Measurements from ENCODE around the gene FUNDC2. TPM values are rescaled to one million over a fixed set of nuclear protein-coding genes. Genes with fewer than 3 reads are reported as not detected.

Gene FUNDC2
- total RNA-seq, 1 donor from 2014 or later, result 79.1 TPM

GRCh38 chrX:155046811-155047528, 20.3 kb downstream of the FUNDC2 start:
- H3K4me1 ChIP-seq, result no peaks in the 10 kb centered on the region
- H3K4me3 ChIP-seq, result no peak overlapping the region
- no peak overlapping the region for H3K27ac ChIP-seq
- no peak for TF ChIP-seq CTCF (IDR thresholded peaks at IDR 0.05)
- intact Hi-C loops (cut with DNase I), result no loop called here
- ATAC-seq (no peak), DNase-seq (no peak)
- peaks cover 2% of the 10 kb centered on the region for H3K36me3 ChIP-seq
- no peaks in the 10 kb centered on the region for H3K27me3 ChIP-seq
- H3K9me3 ChIP-seq, result no peaks in the 10 kb centered on the region

- H3K4me3 ChIP-seq, result no peak overlapping the region
- peak; percentile 62 for ATAC-seq
- H3K27ac ChIP-seq, result no peak overlapping the region
- H3K4me1 ChIP-seq, result no peaks in the 10 kb centered on the region
- no peaks in the 10 kb centered on the region for H3K27me3 ChIP-seq
- no peaks in the 10 kb centered on the region for H3K9me3 ChIP-seq
- no peak for DNase-seq
- peaks cover 8% of the 10 kb centered on the region for H3K36me3 ChIP-seq
- intact Hi-C loops (cut with DNase I), result no loop called here
- TF ChIP-seq CTCF (IDR thresholded peaks at IDR 0.05), result peak; percentile 54
Measured at GRCh38 chrX:155048977-155049619, 22.5 kb downstream of the FUNDC2 start.

- ATAC-seq (no peak), DNase-seq (no peak)
- Histone ChIP-seq H3K4me1 (no peaks in the 10 kb centered on the region), H3K9me3 (no peaks in the 10 kb centered on the region), H3K27ac (no peak overlapping the region), H3K4me3 (no peak overlapping the region), H3K27me3 (no peaks in the 10 kb centered on the region), H3K36me3 (peaks cover 8% of the 10 kb centered on the region)
- intact Hi-C loops (cut with DNase I), result loop anchor here (5.0 kb wide), 1 partner anchor 71 kb away; no protein-coding TSS in a partner anchor
- TF ChIP-seq CTCF (IDR thresholded peaks at IDR 0.05), result no peak
Measured at GRCh38 chrX:155052738-155053498, 26.3 kb downstream of the FUNDC2 start.

GRCh38 chrX:155053656-155054055, 27.0 kb downstream of the FUNDC2 start:
- TF ChIP-seq CTCF (IDR thresholded peaks at IDR 0.05), result no peak

GRCh38 chrX:155054255-155054654, 27.6 kb downstream of the FUNDC2 start:
- Histone ChIP-seq H3K36me3 (peaks cover 8% of the 10 kb centered on the region), H3K4me1 (no peaks in the 10 kb centered on the region), H3K27me3 (no peaks in the 10 kb centered on the region), H3K27ac (no peak overlapping the region), H3K4me3 (no peak overlapping the region), H3K9me3 (no peaks in the 10 kb centered on the region)
- intact Hi-C loops (cut with DNase I), result loop anchor here (5.0 kb wide), 1 partner anchor 72 kb away; no protein-coding TSS in a partner anchor
- no peak for ATAC-seq
- no peak for DNase-seq
- TF ChIP-seq CTCF (IDR thresholded peaks at IDR 0.05), result no peak

More at GRCh38 chrX:155053656-155054055, 27.0 kb downstream of the FUNDC2 start:
- no peaks in the 10 kb centered on the region for H3K27me3 ChIP-seq
- ATAC-seq (no peak), DNase-seq (no peak)
- intact Hi-C loops (cut with DNase I), result loop anchor here (5.0 kb wide), 1 partner anchor 71 kb away; no protein-coding TSS in a partner anchor
- H3K4me3 ChIP-seq, result no peak overlapping the region
- H3K27ac ChIP-seq, result no peak overlapping the region
- peaks cover 8% of the 10 kb centered on the region for H3K36me3 ChIP-seq
- H3K9me3 ChIP-seq, result no peaks in the 10 kb centered on the region
- no peaks in the 10 kb centered on the region for H3K4me1 ChIP-seq
